Measurements from ENCODE around the gene ACTR6. TPM values are rescaled to one million over a fixed set of nuclear protein-coding genes. Genes with fewer than 3 reads are reported as not detected.

The ACTR6 gene
- total RNA-seq, 4 donors from 2014 or later, result 11.6 to 30.8 (median 17.5) TPM

- Histone ChIP-seq H3K36me3 (no peaks in the 10 kb centered on the region), H3K27ac (peak overlapping the region in 3 of 4 donors; percentile 96 to 99 (median 98)), H3K27me3 (no peaks in the 10 kb centered on the region), H3K9me3 (no peaks in the 10 kb centered on the region), H3K4me3 (peak overlapping the region; percentile 83 to 98), H3K4me1 (peaks cover 7 to 37% (median 11%) of the 10 kb centered on the region in 3 donors)
- 53 to 59% methylated on average over 9 to 11 of the region's 11 CpGs for WGBS, 2 donors (ENCODE audit: low coverage in 1 of 2)
- ATAC-seq, result no peak
- TF ChIP-seq POLR2AphosphoS5 (IDR thresholded peaks at IDR 0.05) (no peak), CTCF (IDR thresholded peaks at IDR 0.05) (no peak), EP300 (IDR thresholded peaks at IDR 0.05) (no peak), POLR2A (IDR thresholded peaks at IDR 0.05) (no peak)
Measured at GRCh38 chr12:100265732-100266584, 65.3 kb downstream of the ACTR6 start.

- TF ChIP-seq POLR2A (IDR thresholded peaks at IDR 0.05), result no peak
- no peak for TF ChIP-seq POLR2AphosphoS5 (IDR thresholded peaks at IDR 0.05)
- no peak for TF ChIP-seq CTCF (IDR thresholded peaks at IDR 0.05)
- no peak for TF ChIP-seq EP300 (IDR thresholded peaks at IDR 0.05)
- ATAC-seq, result peak; percentile 86
- Histone ChIP-seq H3K4me3 (peak overlapping the region; percentile 83 to 98), H3K27me3 (no peaks in the 10 kb centered on the region), H3K27ac (peak overlapping the region; percentile 0 to 99 (median 97)), H3K36me3 (no peaks in the 10 kb centered on the region), H3K4me1 (peaks cover 7 to 43% (median 11%) of the 10 kb centered on the region in 3 donors), H3K9me3 (no peaks in the 10 kb centered on the region)
- 0% methylated on average over 4 to 5 of the region's 6 CpGs for WGBS, 2 donors (ENCODE audit: low coverage in 1 of 2)
Measured at GRCh38 chr12:100266585-100266834, 65.9 kb downstream of the ACTR6 start.

- H3K4me1 ChIP-seq, result peaks cover 7 to 48% (median 11%) of the 10 kb centered on the region in 3 donors
- no peaks in the 10 kb centered on the region for H3K36me3 ChIP-seq
- H3K27ac ChIP-seq, result peak within 1 kb of the TSS; percentile 96 to 99 (median 97)
- peak; percentile 93 for ATAC-seq
- TF ChIP-seq POLR2AphosphoS5 (IDR thresholded peaks at IDR 0.05) (peak; percentile 63), EP300 (IDR thresholded peaks at IDR 0.05) (no peak), CTCF (IDR thresholded peaks at IDR 0.05) (peak in 1 of 4 experiments; percentile 31), POLR2A (IDR thresholded peaks at IDR 0.05) (peak; percentile 57 to 69)
- H3K27me3 ChIP-seq, result no peaks in the 10 kb centered on the region
- peak within 1 kb of the TSS; percentile 83 to 98 for H3K4me3 ChIP-seq
- no peaks in the 10 kb centered on the region for H3K9me3 ChIP-seq
- WGBS, 2 donors (ENCODE audit: low coverage in 1 of 2), result 0% methylated on average over 2 to 8 of the region's 62 CpGs
Measured at GRCh38 chr12:100266835-100267602, 66.4 kb downstream of the ACTR6 start, which contains the start of the genes DEPDC4 and SCYL2. TSS of gene DEPDC4 (minus strand) at chr12:100267079. CDS start at chr12:100267076, 3 bp downstream. TSS of gene SCYL2 (plus strand) at chr12:100267177. CDS start at chr12:100282971, 15,794 bp downstream.

GRCh38 chr12:100267603-100268281, 67.1 kb downstream of the ACTR6 start:
- Histone ChIP-seq H3K27ac (peak overlapping the region; percentile 96 to 99 (median 97)), H3K9me3 (no peaks in the 10 kb centered on the region), H3K36me3 (no peaks in the 10 kb centered on the region), H3K4me1 (peaks cover 7 to 55% (median 11%) of the 10 kb centered on the region in 3 donors), H3K4me3 (peak overlapping the region; percentile 83 to 98), H3K27me3 (no peaks in the 10 kb centered on the region)
- 0 to 1% methylated on average over 9 of the region's 33 CpGs for WGBS, 2 donors (ENCODE audit: low coverage in 1 of 2)
- TF ChIP-seq EP300 (IDR thresholded peaks at IDR 0.05) (no peak), POLR2AphosphoS5 (IDR thresholded peaks at IDR 0.05) (no peak), POLR2A (IDR thresholded peaks at IDR 0.05) (no peak), CTCF (IDR thresholded peaks at IDR 0.05) (no peak)
- ATAC-seq, result peak; percentile 4
